Middle frontal gyrus (tissue), 1 donor: ENCODE results near the gene TMEM240.
"Not testable (repeated sequence)": the region's sequence is repeated elsewhere in the genome, so short reads cannot be mapped to it uniquely, and the experiment has no call there.

ENCODE experiments used
- DNase-seq: peaks from one replicate; pipeline ENCODE4 v3.0.0-alpha.2; 2015; ENCODE audit warnings: low spot score; ENCODE audit errors: extremely low spot score

Gene TMEM240

GRCh38 chr1:1557688-1558087 is 17.3 kb upstream of the TMEM240 start:
- DNase-seq = not testable (repeated sequence)

GRCh38 chr1:1556961-1557360 is 16.5 kb upstream of the TMEM240 start:
- not testable (repeated sequence) for DNase-seq

- no peak for DNase-seq
Measured at GRCh38 chr1:1556505-1556904, 16.1 kb upstream of the TMEM240 start.

- no peak for DNase-seq
Measured at GRCh38 chr1:1554926-1555915, 14.8 kb upstream of the TMEM240 start.

- DNase-seq = no peak
Measured at GRCh38 chr1:1554550-1554925, 14.1 kb upstream of the TMEM240 start.

GRCh38 chr1:1553821-1554494 is 13.5 kb upstream of the TMEM240 start:
- no peak for DNase-seq

GRCh38 chr1:1552263-1552639 is 11.8 kb upstream of the TMEM240 start:
- DNase-seq = no peak

- no peak for DNase-seq
Measured at GRCh38 chr1:1551524-1552262, 11.3 kb upstream of the TMEM240 start.

GRCh38 chr1:1550591-1551432 is 10.4 kb upstream of the TMEM240 start:
- DNase-seq = no peak

GRCh38 chr1:1550087-1550486 is 9.7 kb upstream of the TMEM240 start:
- no peak for DNase-seq

GRCh38 chr1:1548591-1548990 is 8.2 kb upstream of the TMEM240 start:
- no peak for DNase-seq

- DNase-seq = no peak
Measured at GRCh38 chr1:1547476-1547875, 7.1 kb upstream of the TMEM240 start.

- no peak for DNase-seq
Measured at GRCh38 chr1:1547011-1547410, 6.6 kb upstream of the TMEM240 start.

- no peak for DNase-seq
Measured at GRCh38 chr1:1545946-1546737, 5.7 kb upstream of the TMEM240 start.

- DNase-seq = no peak
Measured at GRCh38 chr1:1544544-1544943, 4.1 kb upstream of the TMEM240 start.

GRCh38 chr1:1543706-1544099 is 3.3 kb upstream of the TMEM240 start:
- DNase-seq = no peak

GRCh38 chr1:1542766-1543705 is 2.6 kb upstream of the TMEM240 start:
- DNase-seq = no peak

GRCh38 chr1:1541956-1542765 is 1.7 kb upstream of the TMEM240 start:
- no peak for DNase-seq
